HG02642 (cell line): ENCODE results near the gene CKM.

Experiments
- ATAC-seq: cut with Tn5 transposase; IDR thresholded peaks from one replicate; pipeline ENCODE4 v1.9.1; 2021; ENCODE audit warnings: mild to moderate bottlenecking; ENCODE audit not compliant: unreplicated experiment, poor library complexity

CKM gene

DNA sequence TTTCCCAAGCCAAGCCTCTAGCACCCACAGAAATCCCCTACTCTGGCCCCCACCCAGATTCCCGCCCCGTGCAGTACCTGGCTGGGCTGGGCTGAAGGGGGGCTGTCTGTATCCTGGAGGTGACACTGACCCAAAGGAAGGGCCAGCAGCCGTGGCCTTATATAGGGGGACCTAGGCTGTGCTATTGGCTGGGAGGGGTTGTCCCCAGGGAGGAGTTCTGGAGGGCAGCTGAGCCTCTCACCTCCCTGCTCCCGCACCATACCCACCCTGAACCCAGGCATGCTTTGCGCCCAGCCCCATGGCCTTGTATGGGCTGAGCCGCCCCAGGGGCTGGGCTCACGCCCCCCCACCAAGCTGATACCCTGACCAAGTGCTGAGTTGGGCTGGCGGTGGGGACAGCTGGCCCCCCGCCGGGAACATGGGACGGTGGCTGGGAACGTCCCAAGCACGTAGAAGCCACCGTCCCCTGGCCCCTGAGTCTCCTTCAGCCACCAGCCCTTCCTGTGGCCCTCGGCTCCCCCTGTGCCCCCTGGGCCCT is at the start of gene CKM:
CKM (minus strand) TSS at position 132 of the 538 bp plus-strand sequence. CDS start 3,162 bp downstream, outside the sequence.
- no peak for ATAC-seq

DNA sequence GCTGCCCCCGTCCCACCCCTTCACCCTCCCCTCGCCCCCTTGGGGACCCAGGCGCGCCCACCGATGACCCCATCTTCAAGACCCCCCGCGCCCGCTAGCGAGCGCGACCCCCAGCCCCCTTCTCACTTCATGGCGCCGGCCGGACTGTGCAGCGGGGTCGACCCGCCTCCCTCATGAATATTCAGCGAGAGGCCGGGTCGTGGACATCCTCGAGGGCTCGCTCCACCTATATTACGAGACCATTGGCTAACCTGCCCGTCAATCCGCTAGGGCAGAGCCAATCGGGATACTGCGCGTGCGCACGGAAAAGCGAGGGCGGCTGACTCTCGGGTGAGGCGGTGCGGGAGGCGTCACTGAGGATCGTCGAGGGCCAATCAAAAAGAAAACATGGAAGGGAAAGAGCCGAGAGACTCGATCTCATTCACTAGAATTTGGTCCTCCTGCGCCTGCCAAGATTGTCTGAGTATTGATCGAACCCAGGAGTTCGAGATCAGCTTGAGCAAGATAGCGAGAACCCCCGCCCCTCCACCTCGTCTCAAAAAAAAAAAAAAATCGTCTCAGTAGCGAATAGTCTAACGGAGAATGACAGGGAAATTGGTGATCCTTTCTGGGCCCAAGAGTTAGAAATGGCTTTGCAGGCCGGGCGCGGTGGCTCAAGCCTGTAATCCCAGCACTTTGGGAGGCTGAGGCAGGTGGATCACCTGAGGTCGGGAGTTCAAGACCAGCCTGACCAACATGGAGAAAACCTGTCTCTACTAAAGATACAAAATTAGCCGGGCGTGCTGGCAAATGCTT is 47.9 kb upstream of the CKM start, which contains the start of gene ERCC2:
ERCC2 (minus strand) TSS at position 164 of the 795 bp plus-strand sequence; CDS start at position 131, 33 bp downstream.
- ATAC-seq = peak; percentile 97

DNA sequence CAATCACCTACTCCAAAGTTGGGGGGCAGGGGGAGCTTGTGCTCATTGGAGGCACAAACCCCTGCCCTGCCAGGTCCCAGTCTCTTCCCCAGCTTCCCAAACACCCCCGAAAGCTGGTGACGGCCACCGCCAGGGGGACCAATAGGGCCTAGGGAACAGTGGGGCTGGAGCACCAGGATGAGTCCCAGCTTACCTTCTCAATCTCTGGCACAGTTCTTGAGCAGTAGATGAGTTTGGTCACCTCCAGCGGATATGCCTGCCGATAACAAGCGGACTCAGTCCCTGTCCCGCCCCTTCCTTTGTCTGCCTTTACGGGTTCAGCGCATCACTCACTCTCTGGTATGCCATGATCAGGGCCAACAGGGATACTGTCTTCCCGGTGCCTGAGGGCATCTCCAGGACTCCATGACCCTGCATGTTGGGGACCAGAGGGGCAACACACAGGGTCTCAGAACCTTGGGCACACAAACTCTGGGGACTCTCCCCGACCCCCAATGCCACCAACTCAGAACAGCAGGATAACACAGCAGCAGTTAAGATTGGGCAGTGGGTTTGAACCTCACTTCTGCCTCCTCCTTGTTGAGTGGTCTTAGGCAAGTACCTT is 46.2 kb upstream of the CKM start:
- ATAC-seq = no peak

DNA sequence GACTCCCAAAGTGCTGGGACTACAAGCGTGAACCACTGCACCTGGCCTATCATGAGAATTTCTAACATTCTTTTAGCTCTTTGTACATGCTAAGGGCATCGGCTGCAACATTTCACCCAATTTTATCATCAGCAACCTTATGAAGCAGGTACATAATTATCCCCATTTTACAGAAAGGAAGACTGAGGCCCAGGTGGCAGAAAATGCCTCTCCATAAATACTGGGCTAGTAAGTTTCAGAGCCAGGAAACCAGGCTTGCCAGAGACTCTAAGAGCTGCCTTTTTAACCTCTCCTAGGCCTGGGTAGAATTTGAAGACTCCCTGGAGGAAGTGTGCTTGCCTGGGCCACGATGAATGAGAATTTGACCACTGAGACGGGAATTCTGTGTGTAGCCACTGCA is 45.5 kb upstream of the CKM start:
- ATAC-seq = no peak

DNA sequence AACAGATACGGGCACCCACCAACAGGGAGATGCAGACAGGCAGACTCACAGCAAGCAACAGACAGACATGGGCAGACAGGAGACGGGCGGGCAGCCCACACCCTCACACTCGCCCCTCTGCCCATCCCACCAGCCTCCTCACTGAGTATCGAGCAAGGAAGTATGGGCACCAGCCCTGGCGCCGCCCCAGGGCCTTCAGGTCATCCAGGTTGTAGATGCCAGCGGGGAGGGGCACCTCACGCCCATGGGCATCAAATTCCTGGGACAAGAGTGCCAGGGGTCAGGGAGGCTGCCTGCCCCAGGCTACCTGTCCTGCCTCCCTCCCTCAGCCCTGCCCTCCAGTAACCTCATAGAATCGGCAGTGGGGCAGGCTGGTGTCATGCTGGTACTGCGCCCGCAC is 42.0 kb upstream of the CKM start:
- ATAC-seq = no peak

DNA sequence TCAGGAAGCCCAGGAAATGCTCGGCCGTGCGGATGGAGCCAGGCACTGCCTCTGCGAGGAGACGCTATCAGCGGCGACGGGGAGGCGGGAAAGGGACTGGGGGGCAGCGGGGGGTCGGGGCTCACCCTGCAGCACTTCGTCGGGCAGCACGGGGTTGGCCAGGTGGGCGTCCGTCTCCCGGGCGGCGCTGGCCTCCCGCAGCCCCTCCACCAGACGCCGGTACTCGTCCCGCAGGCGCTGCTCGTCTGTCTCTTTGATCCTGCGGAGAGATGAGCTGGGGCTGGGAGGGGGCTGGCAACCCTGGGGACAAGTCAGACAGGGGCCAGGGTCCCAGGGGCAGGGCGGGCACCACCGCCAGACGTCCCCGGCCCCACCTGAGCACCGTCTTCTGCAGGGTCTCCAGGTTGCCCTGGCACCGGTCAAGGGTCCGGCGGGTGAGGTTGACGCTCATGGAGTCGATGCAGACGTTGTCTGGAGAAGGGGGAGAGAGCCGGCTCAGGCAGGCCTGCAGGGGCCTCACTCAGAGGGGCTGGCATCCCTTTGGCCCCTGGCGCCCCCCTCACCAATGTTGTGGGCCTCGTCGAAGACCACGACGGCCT is 41.3 kb upstream of the CKM start:
- ATAC-seq = no peak

DNA sequence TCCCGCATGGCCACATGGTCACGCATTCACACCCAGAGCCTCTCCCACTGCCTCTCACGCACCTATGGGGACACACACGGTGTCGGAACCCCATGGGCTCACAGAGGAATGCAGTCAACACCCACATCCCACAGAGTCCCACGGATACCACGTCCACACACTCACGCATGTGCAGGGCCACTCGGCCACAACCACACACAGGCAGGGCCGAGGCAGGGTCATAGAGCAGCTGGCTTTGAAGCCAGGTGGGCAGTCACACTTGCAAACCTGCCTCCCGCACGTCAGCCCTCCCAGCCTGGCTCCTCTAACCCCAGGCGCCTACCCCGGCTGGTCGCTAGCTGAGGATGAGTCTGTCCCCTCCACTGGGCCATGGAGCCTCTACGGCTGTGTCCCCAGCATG is 39.6 kb upstream of the CKM start:
- no peak for ATAC-seq

DNA sequence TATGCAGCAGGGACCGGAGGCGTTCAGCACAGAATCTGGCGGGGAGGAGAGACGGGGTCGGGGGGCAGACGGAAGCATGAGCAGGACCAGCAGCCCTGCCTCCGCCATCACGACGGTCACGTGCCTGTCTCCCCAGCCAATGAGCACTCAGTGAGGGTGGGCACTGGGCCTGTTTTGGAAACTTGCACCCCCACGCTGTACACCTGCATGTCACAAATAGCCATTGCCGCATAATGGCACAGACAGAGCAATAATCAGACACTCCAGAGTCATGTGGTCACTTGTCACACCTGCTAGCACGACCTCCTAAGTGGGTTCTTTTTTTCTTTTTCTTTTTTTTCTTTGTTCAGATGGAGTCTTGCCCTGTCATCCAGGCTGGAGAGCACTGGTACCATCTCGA is 38.9 kb upstream of the CKM start:
- no peak for ATAC-seq

DNA sequence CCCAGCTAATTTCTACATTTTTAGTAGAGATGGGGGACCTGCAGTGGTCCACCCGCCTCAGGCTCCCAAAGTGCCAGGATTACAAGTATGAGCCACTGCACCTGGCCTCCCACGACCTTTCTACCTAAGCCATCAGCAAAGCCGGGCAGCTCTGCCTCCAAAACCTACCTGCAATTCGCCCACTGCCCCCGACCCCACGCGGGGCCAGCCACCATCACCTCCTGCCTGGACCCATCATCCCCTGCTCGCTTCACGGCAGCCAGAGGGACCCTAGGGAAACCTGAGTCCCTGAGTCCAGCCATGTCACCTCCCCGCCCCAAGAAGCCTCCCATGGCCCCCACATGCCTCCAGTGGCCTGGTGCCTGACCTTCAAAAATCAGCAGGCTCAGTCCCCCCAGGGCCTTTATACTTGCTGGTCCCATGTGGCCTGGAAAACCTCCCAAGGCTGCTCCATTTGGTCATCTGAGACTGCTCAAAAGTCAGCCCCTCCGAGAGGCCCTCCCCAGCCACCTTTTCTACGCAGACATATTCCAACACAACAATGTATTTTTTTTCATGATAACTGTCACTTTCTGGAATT is 35.6 kb upstream of the CKM start:
- ATAC-seq = no peak

DNA sequence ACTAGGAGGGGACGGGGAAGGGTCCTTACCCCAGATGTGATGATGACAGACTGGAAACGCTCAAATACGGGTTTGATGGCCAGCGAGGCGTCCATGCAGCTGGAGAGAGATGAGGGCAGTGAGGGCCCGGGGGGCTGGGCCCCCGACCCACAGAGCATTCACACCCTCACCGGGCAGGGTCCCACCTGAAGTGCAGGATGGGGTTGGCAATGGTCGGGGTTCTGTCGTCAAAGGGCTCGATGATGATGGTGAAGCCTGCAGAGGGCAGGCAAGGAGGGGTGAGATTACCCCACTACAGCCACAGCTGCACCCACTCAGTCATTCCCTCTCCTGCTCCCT is 34.7 kb upstream of the CKM start:
- no peak for ATAC-seq

DNA sequence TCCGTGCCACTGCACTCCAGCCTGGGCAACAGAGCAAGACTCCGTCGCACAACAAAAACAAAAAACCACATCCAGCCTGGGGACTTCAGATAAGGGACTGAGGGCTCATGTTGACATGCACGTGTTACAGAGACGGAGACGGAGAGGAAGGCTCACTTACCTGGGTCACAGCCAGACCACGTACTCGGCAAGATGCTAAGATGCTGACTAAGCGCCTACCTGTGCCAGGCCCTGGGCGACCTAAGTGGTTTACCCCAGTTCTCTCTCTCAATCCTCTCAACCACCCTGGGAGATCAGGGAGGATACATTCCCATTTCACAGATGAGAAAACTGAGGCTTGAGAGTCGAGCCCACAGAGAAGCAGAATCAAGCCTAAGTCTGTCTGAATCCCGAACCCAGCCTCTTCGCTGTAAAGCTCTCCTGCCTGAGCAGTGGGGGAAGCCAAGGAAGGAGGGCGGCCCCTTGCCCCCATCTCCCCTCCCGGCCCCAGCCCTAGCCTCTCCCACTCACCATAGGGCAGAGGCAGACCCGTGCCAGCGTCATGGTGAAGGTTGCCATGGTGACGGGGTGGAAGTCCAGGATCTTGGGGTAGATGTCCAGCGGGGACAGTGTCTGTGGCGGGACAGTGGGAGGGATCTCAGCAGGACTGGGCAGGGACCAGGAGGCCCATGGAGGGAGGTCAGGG is 34.2 kb upstream of the CKM start:
- ATAC-seq = no peak

DNA sequence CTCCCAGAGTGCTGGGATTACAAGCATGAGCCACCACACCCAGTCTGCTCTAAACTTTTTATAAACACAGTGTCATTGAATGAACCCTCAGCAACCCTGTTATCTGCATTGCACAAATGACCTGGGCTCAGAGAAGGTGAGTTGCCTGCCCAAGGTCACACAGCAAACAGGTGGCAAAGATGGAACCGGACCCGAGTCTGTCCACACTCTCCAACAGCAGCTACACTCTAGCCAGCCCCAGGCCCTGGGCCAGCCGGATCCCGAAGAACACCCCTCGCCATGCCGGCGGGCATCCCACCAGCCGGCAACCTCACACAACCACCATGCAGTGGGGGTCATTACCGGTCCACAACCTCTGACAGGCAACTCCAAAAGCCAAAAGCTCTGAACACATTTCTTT is 33.2 kb upstream of the CKM start:
- ATAC-seq = no peak

DNA sequence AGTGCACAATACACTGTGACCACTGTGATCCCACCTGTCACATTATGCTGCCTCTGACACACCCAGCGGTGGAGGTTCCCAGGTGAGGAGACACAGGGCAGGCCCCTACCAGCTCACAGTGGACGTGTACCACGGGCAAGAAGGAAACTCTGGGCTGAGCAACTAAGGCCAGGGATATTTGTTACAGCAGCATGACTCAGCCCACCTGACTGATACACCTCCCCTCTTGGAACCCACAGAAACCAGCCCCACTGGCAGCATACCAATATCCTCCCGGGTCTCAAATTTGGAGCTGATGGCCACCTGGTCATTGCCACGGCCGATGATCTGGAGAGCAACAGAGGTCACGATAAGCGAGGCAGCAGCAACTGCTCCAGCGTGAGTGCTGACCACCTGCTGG is 32.7 kb upstream of the CKM start:
- no peak for ATAC-seq

DNA sequence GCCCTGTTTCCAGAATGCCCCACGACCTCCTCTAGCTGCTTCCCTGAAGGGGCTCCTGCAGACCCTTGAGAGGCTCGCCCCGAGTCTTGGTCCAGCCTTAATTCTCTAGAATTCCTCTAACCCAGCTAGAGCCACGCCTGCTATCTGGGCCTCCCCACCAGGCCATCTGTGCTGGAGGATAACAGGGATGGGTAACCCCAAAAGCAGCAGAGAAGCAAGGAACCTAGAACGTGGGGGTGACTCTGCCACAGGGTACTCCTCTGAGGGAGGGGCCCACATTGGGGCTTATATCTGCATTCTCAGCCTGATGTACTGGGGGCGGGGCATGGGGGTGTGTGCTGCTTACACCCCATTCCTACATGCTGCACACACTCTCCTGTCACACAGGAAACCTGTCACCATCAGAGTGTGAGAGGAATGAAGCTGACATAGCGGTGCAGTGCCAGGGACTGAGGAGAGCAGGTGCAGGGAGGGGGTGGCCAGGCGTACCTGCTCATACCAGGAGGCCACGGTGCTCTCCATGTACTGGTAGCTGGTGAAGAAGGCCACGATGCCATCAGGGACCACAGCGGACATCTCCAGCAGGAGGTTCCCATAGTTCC is 31.7 kb upstream of the CKM start:
- ATAC-seq = no peak

DNA sequence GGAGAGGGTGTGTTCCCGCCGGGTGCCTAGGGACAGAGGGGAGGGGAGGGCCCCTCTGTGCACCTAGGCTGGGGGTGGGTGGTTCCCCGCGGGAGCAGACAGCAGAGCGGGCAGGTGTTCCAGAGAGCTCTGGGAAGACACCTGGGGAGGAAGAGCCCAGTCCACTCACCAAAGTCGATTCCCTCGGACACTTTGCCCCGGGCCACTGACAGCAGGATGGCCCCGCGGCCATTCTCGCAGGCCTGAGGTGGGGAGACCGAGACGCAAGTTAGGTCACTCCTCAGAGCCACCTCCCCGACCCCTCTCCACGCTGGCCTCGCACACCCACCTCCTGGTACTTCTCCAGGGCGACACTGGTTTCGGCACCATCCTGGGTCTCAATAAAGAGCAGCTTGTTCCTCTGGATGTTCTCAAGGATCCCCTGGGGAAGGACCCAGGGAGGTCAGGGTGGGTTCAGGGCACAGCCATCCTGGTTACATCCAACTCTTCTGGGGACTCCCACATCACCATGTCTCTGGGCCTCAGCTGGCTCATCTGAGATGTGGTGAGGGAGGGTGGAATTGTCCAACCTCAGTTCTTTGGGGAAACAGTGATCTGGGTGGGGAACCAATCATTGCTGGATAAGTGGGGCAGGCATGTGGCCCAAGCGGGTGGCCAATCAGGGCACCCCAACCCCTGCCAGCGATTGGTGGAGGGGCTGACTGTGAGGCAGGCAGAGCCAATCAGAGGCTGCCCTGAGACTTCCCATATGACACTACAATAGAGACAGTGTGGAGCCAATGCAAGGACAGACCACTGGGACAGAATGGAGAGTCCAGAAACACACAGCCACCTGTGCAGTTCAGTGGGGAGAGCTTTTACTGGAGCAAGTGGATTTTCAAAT is 30.5 kb upstream of the CKM start:
- ATAC-seq = no peak

DNA sequence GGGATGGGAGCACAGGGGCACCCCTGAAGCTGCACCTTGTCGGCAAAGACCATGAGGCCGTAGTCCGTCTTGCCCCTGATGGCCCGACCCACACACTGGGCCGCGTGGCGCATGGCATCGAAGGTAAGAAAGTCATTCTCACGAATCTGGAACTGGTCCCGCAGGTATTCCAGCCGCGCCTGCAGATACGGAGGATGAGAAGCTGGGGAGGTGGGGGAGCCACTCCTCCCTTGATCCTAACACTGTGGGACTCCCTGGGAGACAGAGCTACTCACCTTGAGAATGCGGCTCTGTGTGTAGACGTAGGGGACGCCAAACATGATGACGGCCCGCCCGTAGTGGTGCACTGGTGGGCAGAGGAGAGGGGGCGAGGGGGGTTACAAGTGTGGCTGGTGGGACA is 29.8 kb upstream of the CKM start:
- ATAC-seq = no peak

DNA sequence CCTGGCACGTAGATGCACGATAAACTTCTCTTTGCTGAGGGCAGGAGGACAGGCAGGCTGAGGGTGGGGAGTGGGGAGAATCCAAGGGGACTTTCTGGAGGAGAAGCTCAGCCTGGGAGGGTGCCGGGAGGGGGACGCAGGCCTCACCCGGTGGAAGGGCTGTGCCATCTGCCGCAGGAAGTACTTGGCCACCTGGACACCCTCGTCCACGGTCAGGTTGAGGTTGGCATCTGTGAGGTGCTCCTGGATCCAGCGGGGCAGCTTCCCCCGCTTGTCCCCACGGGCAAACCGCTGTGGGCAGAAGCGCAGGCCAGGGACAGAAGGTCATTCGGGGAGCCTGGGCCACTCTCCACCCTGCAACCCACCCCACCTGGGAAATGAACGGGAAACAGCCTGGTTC is 29.4 kb upstream of the CKM start:
- ATAC-seq = no peak

DNA sequence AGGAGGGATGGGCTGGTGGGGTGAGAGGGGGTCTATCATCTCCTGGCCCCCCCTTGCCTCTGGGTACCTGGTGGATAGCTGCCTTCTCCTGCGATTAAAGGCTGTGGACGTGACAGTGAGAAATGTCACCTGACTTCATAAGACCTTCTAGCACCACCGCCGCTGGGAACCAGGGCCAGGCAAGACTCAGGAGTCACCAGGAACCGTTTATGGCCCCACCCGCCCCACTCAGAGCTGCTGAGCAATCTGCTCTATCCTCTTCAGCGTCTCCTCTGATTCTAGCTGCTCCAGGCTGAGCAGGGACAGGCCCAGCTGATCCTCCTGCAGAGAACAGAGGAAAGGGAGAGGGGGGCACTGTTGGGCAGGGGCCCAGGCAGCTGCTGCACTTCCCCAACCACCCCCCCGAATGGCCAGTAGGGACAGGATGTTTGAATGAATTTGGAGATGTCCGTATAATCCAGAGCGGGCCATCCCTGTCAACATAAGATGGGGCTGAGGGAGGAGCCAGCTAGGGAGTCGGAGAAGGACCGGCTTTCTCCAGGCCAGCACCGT is 28.8 kb upstream of the CKM start:
- ATAC-seq = no peak

DNA sequence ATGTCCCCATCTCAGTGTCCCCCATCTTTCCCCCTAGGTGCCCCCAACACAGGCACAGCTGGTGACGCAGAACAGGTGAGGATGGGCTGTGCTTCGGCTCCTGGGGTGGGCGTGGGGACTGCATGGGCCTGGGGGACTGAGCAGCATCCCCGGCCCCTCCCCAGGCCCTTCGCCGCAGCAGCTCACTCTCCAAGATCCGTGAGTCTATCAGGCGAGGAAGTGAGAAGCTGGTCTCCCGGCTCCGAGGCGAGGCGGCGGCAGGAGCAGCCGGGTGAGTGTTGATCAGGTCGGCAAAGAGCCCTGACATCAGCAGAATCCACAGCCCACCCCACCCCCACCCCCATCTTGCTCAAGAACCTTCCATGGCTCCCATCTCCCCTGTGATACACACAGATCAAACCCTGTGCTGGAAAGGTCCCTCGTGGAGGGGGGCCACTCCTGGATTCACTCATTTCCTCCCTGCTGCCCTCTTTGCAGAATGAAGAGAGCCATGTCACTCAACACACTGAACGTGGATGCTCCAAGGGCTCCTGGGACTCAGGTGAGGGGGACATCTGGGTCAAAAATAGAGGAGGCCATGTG is 27.9 kb upstream of the CKM start:
- ATAC-seq = no peak
